ENCODE measurements around the gene UBASH3A. TPM values are rescaled to one million over a fixed set of nuclear protein-coding genes. Genes with fewer than 3 reads are reported as not detected.

UBASH3A gene
- total RNA-seq, 1 donor from 2014 or later, result not detected

GRCh38 chr21:42455754-42456440 is 52.2 kb downstream of the UBASH3A start:
- no peak for FAIRE-seq
- TF ChIP-seq CTCF (IDR thresholded peaks at IDR 0.05; ENCODE audit: insufficient read depth, low read length, severe bottlenecking), result no peak
- DNase-seq (ENCODE audit: low read depth), result no peak

GRCh38 chr21:42456457-42456856 is 52.8 kb downstream of the UBASH3A start:
- H3K36me3 ChIP-seq (ENCODE audit: control insufficient read depth, insufficient read depth, low read length), result no peaks in the 10 kb centered on the region
- DNase-seq (ENCODE audit: low read depth), result peak; percentile 47
- no peak overlapping the region for H3K4me3 ChIP-seq (ENCODE audit: low read depth, low read length)
- H3K27me3 ChIP-seq (ENCODE audit: control insufficient read depth, insufficient read depth, low read length), result no peaks in the 10 kb centered on the region
- TF ChIP-seq CTCF (IDR thresholded peaks at IDR 0.05; ENCODE audit: insufficient read depth, low read length, severe bottlenecking), result no peak
- no peak for FAIRE-seq

More at GRCh38 chr21:42455754-42456440, 52.2 kb downstream of the UBASH3A start:
- Histone ChIP-seq H3K27me3 (ENCODE audit: control insufficient read depth, insufficient read depth, low read length) (no peaks in the 10 kb centered on the region), H3K4me3 (ENCODE audit: low read depth, low read length) (no peak overlapping the region), H3K36me3 (ENCODE audit: control insufficient read depth, insufficient read depth, low read length) (no peaks in the 10 kb centered on the region)

GRCh38 chr21:42459082-42459460 is 55.4 kb downstream of the UBASH3A start:
- Histone ChIP-seq H3K4me3 (ENCODE audit: low read depth, low read length) (no peak overlapping the region), H3K27me3 (ENCODE audit: control insufficient read depth, insufficient read depth, low read length) (no peaks in the 10 kb centered on the region), H3K36me3 (ENCODE audit: control insufficient read depth, insufficient read depth, low read length) (no peaks in the 10 kb centered on the region)
- no peak for TF ChIP-seq CTCF (IDR thresholded peaks at IDR 0.05; ENCODE audit: insufficient read depth, low read length, severe bottlenecking)
- DNase-seq (ENCODE audit: low read depth), result no peak
- FAIRE-seq, result no peak

GRCh38 chr21:42459546-42460215 is 56.0 kb downstream of the UBASH3A start:
- H3K4me3 ChIP-seq (ENCODE audit: low read depth, low read length), result no peak overlapping the region
- no peaks in the 10 kb centered on the region for H3K27me3 ChIP-seq (ENCODE audit: control insufficient read depth, insufficient read depth, low read length)
- no peaks in the 10 kb centered on the region for H3K36me3 ChIP-seq (ENCODE audit: control insufficient read depth, insufficient read depth, low read length)
- DNase-seq (ENCODE audit: low read depth) (no peak), FAIRE-seq (no peak)
- no peak for TF ChIP-seq CTCF (IDR thresholded peaks at IDR 0.05; ENCODE audit: insufficient read depth, low read length, severe bottlenecking)

- TF ChIP-seq CTCF (IDR thresholded peaks at IDR 0.05; ENCODE audit: insufficient read depth, low read length, severe bottlenecking), result no peak
- Histone ChIP-seq H3K36me3 (ENCODE audit: control insufficient read depth, insufficient read depth, low read length) (no peaks in the 10 kb centered on the region), H3K27me3 (ENCODE audit: control insufficient read depth, insufficient read depth, low read length) (no peaks in the 10 kb centered on the region), H3K4me3 (ENCODE audit: low read depth, low read length) (no peak overlapping the region)
- FAIRE-seq, result no peak
- no peak for DNase-seq (ENCODE audit: low read depth)
Observed at GRCh38 chr21:42460391-42461184, 56.9 kb downstream of the UBASH3A start.

Data from bronchial epithelial cell (primary cell).